Ramos (cell line): ENCODE results near the gene HCFC2.

Experiments
- in situ Hi-C: fragments of 300-500 bp; cut with MboI; formaldehyde crosslinking; loops from one replicate; pipeline ENCODE4 v1.14.3; 2022; ENCODE audit warnings: low sequenced_read_pairs; ENCODE audit not compliant: unreplicated experiment

Gene HCFC2

GRCh38 chr12:104055686-104056388 lies 8.5 kb upstream of the HCFC2 start:
- in situ Hi-C loops: loop anchor here (5.0 kb wide), 1 partner anchor 51 kb away; no protein-coding TSS in a partner anchor

GRCh38 chr12:104056419-104056972 lies 7.8 kb upstream of the HCFC2 start:
- in situ Hi-C loops: loop anchor here (5.0 kb wide), 1 partner anchor 51 kb away; no protein-coding TSS in a partner anchor

GRCh38 chr12:104057771-104058197 lies 6.5 kb upstream of the HCFC2 start:
- in situ Hi-C loops: loop anchor here (5.0 kb wide), 1 partner anchor 50 kb away; no protein-coding TSS in a partner anchor

GRCh38 chr12:104058802-104059201 lies 5.5 kb upstream of the HCFC2 start:
- in situ Hi-C loops: loop anchor here (5.0 kb wide), 1 partner anchor 48 kb away; no protein-coding TSS in a partner anchor

- in situ Hi-C loops: loop anchor here (5.0 kb wide), 1 partner anchor 47 kb away; no protein-coding TSS in a partner anchor
Observed at GRCh38 chr12:104059963-104060362, 4.4 kb upstream of the HCFC2 start.

- in situ Hi-C loops: no loop called here
Observed at GRCh38 chr12:104060791-104061190, 3.5 kb upstream of the HCFC2 start.

GRCh38 chr12:104063712-104064030 lies 660 bp upstream of the HCFC2 start:
- in situ Hi-C loops: no loop called here

GRCh38 chr12:104064842-104065427 lies 604 bp downstream of the HCFC2 start:
- in situ Hi-C loops: no loop called here

- in situ Hi-C loops: no loop called here
Observed at GRCh38 chr12:104072099-104072498, 7.8 kb downstream of the HCFC2 start.

GRCh38 chr12:104073699-104074098 lies 9.4 kb downstream of the HCFC2 start:
- in situ Hi-C loops: no loop called here

GRCh38 chr12:104079024-104079423 lies 14.7 kb downstream of the HCFC2 start:
- in situ Hi-C loops: no loop called here

GRCh38 chr12:104080764-104081163 lies 16.4 kb downstream of the HCFC2 start:
- in situ Hi-C loops: no loop called here

GRCh38 chr12:104083769-104084475 lies 19.6 kb downstream of the HCFC2 start:
- in situ Hi-C loops: no loop called here

- in situ Hi-C loops: no loop called here
Observed at GRCh38 chr12:104090685-104091084, 26.4 kb downstream of the HCFC2 start.

GRCh38 chr12:104091136-104091535 lies 26.8 kb downstream of the HCFC2 start:
- in situ Hi-C loops: no loop called here

- in situ Hi-C loops: no loop called here
Observed at GRCh38 chr12:104094284-104094683, 30.0 kb downstream of the HCFC2 start.

- in situ Hi-C loops: no loop called here
Observed at GRCh38 chr12:104095289-104095688, 31.0 kb downstream of the HCFC2 start.

- in situ Hi-C loops: no loop called here
Observed at GRCh38 chr12:104097954-104098353, 33.6 kb downstream of the HCFC2 start.

GRCh38 chr12:104105461-104105860 lies 41.1 kb downstream of the HCFC2 start:
- in situ Hi-C loops: loop anchor here (5.0 kb wide), 1 partner anchor 48 kb away; no protein-coding TSS in a partner anchor

- in situ Hi-C loops: loop anchor here (5.0 kb wide), 1 partner anchor 50 kb away; no protein-coding TSS in a partner anchor
Observed at GRCh38 chr12:104106965-104107364, 42.6 kb downstream of the HCFC2 start.
